Measurements from ENCODE around the gene SLC5A11.
A peak's percentile ranks its signal among the peaks of the same experiment; 100 is the strongest.
"Not testable (repeated sequence)": the region's sequence is repeated elsewhere in the genome, so short reads cannot be mapped to it uniquely, and the experiment has no call there.

Gene SLC5A11

DNA sequence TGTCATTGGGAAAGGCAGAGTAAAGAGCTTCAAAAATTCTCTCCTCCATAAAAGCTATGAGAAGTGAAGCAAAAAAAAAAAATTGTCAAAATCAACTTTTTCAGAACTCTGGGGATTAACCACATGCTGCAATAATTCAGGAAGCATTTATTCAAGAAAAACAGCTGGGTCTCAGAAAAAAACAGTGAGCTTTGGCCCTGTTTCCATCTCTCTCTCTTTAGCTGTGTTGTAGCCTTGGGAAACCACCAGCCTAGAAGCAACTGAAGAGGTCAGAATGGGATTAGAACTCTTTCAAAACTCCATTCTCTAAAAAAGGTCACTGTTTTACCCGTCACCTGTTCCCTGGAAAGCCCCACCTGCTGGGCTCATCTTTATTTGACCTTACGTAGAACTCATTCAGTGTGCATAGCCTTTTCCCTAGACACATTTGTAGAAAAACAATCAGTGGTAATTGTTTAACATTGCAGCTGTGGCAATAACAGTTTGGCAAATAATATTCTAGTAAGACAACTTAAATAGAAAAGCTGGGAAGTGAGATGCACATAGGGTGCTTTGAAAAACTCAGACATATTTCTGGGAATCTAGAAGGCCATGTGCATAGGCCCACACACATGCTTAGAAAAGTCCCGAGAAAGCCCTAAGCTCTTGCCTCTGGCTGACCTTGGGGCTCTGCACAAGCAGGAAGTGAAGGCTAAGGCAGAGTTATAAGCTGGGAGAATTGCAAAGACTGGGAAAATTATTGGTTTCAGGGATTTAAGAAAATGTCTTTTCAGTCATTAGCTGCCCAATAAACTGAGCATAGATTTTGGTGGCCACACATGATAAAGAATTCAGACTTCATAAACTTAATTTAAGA, 18.0 kb downstream of the SLC5A11 start:
- DNase-seq = no peak

DNA sequence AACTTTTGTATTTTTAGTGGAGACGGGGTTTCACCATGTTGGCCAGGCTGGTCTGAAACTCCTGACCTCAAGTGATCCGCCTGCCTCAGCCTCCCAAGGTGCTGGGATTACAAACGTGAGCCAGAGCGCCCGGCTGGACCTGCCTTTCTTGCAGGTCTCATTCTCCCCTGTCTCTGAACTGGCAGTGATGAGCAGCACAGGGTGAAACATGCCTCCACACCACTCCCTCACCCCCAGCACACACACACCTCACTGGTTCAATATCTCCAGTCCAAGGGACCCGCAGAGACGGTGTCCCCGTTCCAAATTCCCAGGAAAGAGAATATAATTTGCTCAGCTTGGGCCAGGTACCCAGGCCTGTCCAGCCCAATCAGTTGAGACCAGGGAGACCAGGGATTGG, 23.3 kb downstream of the SLC5A11 start:
- no peak for DNase-seq

DNA sequence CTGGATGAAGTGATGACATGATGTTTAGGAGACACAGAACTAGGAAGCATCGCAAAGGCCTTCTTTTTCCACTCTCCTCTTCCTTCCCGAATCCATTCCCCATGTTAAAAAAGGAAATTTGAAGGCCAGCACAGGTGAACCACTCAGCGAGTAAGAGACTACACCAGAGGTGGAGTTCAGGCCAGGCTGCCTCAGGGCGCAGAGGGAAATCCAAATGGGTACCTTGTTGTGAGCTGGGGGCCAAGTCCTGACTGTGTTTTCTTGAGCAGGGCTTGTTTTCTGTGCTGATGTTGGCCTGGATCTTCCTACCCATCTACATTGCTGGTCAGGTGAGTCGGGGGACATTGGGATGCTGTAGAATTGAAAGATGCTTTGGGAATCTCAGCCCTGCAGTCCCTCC, 26.1 kb downstream of the SLC5A11 start:
- DNase-seq = no peak

DNA sequence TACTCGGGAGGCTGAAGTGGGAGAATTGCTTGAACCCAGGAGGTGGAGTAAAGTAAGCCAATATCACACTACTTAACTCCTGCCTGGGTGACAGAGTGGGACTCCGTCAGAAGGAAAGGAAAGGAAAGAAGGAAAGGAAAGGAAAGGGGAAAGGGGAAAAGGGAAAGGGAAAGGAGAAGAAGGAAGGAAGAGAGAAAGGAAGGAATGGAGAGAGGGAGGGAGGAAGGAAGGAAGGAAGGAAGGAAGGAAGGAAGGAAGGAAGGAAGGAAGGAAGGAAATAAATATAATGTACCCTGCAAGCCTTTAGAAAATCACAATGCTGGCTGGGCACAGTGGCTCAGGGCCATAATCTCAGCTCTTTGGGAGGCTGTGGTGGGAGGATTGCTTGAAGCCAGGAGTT, 27.3 kb downstream of the SLC5A11 start:
- no peak for DNase-seq

DNA sequence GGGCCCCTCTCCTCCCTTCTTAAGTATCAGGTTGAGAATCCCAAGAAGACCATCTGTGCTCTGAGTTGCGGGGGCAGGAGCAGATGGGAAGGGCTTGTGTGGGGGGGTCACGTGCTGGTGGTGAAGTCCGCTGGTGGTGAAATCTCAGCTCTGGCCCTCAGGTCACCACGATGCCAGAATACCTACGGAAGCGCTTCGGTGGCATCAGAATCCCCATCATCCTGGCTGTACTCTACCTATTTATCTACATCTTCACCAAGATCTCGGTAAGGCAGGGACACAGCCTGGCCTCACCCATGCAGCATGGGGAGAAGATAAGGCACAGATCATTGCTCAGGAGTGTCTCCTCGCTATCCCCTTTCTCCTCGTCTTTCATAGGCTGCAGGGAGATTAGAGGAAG, 29.7 kb downstream of the SLC5A11 start:
- no peak for DNase-seq

DNA sequence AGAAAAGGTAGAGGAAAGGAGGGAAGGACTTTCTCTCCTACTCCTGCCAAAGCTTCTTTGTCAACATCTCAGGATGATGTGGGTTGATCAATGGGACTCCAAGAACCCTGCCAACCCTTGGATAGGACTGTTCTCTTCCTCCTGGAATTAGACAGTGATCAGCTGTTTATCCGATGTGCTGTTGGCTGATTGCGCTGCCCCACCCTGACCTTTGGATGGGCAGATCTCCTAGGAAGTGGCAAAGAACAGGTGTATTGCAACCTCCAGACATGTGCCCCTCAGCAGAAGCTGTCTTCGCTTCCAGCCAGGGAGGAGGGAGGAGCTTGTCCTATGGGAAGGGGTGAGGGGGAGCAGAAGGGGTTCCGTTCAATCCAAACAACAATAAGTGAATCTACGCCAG, 30.5 kb downstream of the SLC5A11 start:
- no peak for DNase-seq

DNA sequence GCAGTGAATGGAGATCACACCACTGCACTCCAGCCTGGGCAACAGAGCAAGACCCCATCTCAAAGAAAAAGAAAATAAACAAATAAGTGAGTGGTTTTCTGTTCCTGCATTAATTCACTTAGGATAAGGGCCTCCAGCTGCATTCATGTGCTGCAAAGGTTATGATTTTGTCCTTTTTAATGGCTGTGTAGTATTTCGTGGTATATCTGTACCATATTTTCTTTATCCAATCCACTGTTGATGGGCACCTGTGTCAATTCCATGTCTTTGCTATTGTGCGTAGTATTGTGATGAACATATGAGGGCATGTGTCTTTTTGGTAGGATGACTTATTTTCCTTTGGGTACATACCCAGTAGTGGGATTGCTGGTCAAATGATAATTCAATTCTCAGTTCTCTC, 33.9 kb downstream of the SLC5A11 start:
- DNase-seq = no peak

DNA sequence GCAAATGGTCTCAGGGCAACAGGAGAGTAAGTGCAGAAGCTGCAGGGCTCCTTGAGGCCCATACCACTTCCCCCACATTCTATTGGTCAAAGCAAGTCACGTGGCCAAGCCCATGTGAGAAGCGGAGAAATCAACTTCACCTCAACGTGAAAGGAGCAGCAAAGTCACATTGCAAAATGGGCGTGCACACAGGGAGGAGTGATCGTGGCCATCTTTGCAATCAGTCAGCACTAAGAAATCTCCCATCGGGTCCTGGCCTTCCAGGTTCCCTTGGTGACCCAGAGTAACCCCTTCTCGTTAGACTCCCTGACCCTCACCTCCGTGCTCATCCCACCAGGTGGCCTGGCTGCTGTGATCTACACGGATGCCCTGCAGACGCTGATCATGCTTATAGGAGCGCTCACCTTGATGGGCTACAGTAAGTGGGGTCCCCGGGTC, 38.0 kb downstream of the SLC5A11 start:
- no peak for DNase-seq

DNA sequence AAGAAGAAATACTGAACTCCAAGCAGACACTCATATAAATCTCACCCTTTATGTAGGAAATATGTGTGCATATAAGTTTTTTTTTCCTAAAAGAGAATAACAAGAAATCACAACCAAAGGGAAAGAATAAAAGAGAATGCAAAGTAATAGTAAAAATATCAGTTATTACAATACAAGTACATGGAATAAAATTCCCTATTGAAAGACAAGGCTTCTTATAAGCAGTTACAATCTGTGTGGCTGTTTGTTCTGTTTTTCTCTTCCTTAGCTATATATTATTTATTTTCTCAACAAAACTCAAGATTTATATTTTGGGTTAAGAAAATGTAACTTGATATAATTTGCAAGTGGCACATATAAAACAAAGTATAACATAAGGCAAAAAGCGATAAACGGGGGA, 41.7 kb downstream of the SLC5A11 start:
- no peak for DNase-seq

DNA sequence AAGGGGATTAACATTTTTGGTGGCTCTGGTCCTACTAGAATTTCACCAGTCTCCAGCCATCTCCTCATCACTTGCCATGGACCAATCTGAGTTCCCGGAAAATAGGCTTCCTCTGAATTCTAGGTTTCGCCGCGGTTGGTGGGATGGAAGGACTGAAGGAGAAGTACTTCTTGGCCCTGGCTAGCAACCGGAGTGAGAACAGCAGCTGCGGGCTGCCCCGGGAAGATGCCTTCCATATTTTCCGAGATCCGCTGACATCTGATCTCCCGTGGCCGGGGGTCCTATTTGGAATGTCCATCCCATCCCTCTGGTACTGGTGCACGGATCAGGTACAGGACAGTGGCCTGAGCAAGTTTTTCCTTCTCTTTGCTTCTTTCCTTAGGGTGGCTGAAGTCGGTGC, 45.0 kb downstream of the SLC5A11 start:
- no peak for DNase-seq

DNA sequence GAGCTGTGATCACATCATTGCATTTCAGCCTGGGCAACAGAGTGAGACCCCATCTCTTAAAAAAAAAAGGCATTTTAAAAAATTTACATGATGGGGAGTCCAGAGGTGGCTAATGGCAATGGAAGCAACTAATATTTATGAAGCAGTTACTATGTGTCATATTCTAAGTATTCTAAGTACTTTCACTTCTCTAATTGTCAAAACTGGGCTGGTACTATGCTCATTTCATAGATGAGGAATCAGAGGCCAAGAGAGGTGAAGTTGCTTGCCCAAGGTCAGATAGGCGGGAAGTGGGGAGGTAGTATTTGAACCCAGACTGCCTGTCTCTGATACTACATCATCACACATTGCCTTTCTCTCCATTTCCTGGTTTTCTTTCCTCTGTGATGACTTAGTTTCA, 50.7 kb downstream of the SLC5A11 start:
- no peak for DNase-seq

DNA sequence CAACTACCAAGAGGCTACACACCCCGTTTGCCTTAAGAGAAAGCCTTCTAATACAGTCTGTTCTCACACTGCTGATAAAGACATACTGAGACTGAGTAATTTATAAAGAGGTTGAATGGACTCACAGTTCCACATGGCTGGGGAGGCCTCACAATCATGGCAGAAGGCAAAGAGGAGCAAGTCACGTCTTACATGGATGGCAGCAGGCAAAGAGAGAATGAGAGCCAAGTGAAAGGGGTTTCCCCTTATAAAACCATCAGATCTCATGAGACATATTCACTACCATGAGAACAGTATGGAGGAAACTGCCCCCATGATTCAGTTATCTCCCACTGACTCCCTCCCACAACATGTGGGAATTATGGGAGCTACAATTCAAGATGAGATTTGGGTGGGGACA, 51.8 kb downstream of the SLC5A11 start:
- DNase-seq = not testable (repeated sequence)

DNA sequence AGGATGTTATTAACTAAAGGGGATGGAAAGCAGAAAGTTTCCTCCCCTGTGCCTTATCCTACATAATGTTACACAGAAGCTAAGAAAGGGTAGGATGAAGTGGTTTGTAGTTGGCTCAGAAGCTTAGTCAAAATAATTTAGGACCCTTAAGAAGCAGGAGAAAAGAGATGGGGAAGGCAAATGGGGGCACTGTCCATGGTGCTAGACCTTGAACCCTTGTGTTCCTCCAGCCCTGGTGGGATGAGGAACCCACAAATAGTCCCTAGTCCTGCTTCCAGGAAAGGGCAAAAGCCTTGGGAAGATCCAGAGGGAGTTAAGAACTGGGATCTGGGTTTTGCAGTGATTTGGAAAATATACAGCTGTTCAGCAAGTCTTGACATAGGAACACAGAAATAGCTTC, 54.5 kb downstream of the SLC5A11 start:
- no peak for DNase-seq

DNA sequence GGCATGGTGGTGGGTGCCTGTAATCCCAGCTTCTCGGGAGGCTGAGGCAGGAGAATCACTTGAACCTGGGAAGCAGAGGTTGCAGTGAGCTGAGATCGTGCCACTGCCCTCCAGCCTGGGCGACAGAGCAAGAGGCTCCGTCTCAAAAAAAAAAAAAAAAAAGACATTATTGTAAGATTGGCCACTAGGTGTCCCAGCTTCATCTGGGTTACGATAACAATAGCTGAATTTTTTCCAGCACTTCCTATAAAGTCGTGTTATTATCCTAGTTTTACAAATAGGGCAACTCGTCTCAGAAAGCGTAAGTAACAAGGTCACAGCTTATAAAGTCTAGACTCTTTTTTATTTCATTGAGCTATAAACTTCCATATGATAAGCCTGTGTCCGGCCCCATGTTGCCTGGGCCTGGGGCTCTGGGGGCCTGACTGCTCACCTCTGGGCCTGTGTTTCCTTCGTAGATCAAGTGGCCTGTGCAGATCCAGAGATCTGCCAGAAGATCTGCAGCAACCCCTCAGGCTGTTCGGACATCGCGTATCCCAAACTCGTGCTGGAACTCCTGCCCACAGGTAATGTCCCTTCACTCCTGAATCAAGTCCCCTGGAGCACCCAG, 60.5 kb downstream of the SLC5A11 start:
- DNase-seq = no peak

DNA sequence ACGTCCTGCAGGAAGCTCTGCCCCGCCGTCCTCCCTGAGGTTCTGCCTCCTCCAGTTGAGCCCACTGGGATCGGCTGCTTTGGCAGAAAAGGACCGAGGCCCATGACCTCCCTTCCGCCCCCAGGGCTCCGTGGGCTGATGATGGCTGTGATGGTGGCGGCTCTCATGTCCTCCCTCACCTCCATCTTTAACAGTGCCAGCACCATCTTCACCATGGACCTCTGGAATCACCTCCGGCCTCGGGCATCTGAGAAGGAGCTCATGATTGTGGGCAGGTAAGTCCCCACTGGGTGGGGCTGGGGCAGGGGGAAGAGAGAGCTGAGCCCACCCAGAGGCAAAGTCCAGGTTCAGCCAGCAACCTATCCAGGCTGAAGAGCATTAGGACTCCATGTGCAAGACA, 61.1 kb downstream of the SLC5A11 start:
- DNase-seq = no peak

DNA sequence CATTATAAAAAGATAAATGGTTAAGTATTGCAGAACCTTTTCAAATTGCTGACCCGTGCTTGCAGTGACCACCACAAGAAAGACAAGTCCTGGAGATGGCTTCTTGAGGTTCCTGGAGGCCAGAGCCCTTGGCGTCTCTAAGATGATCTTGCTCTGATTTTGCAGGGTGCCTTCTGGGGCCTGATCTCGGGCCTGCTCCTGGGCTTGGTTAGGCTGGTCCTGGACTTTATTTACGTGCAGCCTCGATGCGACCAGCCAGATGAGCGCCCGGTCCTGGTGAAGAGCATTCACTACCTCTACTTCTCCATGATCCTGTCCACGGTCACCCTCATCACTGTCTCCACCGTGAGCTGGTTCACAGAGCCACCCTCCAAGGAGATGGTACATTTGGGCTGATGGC, 63.0 kb downstream of the SLC5A11 start:
- no peak for DNase-seq

DNA sequence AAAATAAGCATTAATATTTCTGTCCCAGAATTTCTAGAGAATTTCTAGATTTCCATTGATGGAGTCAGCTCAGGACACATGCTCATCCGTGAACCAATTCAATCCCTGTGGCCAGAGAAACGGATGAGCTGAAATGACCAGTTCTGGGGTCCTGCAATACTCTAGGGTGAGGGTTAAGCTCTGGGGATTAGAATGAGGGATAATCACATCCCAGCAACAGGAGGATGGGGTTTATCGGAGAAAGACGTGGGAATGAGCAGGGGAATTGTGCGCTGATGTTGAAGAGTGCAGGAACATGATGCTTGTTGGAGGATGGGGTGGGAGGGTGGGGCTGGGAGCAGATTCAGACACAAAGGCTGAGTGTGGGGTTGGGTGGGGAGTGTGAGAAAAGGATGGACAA, 64.1 kb downstream of the SLC5A11 start:
- DNase-seq = no peak

DNA sequence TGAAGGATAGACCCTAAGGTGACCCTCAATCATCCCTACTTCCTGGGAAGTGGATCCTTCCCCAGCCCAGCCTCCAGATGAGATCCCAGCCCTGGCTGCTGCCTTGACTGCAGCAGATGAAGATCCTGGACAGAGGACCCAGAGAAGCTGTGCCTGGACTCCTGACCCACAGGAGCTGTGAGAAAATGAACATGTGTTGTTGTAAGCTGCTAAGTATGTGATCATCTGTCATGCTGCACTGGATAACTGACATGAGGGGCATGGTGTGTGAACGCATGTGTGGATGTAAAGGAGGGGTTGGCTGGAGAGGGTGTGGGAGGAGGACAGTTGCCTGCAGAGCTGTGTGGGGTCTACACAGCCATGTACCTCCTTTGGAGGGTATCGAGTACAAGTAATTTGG, 69.3 kb downstream of the SLC5A11 start:
- no peak for DNase-seq

DNA sequence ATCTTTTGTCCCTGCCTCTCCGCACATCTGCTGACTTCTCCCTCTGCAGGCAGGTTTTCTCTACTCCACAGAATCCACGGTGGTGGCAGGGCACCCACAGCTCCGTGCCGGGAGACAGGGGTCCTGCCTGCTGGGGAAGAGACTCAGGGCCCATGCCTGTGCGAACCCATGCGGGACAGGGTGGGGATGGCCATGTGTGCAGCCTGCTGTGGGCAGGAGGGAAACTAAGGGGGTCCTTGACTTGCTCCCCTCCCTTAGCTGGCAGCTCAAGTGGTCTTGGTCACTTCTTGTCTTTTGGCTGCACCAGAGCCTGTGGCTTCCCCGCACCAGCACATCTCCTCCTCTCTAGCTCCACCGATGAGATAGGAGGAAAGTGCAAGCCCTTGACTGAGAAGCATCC, 69.8 kb downstream of the SLC5A11 start:
- DNase-seq = no peak

DNA sequence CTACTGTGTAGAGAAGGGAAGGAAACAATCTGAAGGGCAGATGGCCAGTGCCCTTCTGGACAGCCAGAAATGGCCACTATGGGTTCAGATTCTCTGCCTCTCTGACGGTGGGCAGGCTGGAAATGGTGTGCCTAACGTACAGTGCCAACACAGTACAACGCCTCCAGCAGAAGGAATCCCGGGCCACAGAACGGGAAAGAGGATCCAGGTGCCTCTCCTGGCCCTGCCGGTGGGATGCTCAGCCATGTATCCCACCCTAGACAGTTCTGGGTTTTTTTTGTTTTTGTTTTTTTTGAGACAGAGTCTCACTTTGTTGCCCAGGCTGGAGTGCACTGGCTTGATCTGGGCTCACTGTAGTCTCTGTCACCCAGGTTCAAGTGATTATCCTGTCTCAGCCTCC, 71.5 kb downstream of the SLC5A11 start:
- no peak for DNase-seq

DNA sequence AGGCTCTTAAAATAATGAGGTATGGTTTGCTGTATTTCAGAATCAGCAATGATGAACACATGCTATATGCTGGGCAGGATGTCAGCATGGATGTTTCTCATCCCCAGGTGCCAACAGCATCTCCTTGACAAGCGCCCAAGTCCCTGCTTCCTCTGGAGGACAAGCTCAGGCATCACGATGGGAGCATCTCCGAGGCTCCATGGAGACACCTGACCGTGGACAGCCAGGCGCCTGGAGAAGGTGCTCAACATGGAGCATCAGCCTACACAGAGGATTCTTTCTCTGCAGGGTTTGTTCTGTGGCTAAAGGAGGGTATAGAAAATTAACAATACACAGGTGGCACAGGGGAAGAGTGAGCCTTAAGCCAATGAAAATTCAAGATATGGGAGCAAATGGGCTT, 72.1 kb downstream of the SLC5A11 start:
- DNase-seq = no peak

DNA sequence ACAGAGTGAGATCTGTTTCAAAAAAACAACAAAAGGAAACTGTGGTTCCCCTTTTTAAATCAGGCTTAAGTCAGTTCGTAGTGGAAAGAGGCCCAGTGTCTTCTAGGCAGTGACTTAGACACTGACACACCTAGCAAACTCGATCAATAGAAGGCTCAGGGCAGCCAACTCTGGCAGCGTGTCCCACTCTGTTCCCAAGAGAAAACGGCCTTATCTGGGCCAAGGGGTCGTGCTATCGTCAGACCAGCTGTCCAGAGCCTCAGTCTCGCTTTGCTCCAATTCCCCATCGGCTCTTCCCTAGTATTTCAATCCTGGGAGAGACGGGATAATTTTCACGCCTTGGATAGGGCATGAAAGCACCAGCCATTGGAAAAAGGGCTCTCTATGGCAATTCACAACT, 72.9 kb downstream of the SLC5A11 start:
- DNase-seq = no peak

DNA sequence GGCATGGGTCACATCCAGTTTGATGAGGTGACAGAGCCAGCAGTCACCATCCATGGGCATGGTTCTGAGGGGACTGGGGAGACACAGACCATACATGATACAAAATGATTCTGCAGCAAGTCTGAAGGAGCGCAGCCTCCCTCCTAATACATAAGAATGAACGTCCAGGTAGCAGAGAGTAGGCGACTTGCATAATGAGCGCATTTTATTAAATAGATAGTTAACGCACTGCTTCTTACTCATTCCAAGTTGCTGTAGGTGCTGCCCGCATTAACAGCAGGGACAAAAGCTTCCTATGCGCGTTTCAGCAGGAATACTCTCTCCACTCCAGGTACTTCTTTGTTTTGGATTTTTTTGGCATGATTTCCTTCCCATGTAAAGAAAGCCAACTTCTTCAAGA, 73.8 kb downstream of the SLC5A11 start:
- DNase-seq = no peak

DNA sequence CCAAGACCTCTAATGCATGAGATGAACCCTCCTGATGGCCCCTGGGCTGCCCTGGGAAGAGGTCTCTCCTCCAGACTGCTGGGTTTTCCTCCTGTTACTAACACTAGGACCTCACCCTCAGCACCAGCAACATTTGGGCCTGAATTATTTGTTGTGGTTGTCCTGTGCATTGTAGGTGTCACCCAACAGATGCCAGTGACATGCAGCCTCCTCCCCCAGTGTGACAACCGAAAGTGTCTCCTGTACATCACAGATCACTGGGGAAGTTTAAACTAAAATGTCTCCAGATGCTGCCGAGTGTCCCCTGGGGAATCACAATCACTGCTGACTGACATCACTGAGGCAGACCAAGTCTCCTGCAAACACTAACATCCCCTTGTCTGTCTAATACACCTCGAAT, 74.8 kb downstream of the SLC5A11 start:
- DNase-seq = no peak

DNA sequence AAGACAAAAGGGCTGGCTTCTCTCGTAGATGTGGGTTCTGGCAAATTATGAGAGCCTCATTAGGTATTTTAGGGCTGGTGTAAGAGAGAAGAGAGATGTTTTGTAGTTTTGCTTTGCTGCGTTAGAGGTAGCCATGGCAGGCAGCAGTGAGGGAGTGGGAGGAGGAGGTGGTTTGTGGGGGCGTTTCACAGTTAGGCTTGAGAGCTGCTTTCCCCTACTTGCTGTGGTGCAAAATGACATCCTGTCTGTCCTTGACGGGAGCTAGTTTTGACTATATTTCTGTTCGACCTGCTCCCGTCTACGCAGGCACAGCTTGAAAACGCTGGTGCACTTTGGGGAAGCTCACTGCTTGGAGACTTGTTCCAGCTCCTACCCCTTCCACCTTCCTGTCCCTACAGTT, 75.5 kb downstream of the SLC5A11 start:
- DNase-seq = peak in 1 of 2 donors; percentile 2
